Measurements from ENCODE around the gene SEC16B. TPM values are rescaled to one million over a fixed set of nuclear protein-coding genes. Genes with fewer than 3 reads are reported as not detected.

The SEC16B gene
- total RNA-seq, 2 donors from 2014 or later: 0.90 to 1.7 TPM

DNA sequence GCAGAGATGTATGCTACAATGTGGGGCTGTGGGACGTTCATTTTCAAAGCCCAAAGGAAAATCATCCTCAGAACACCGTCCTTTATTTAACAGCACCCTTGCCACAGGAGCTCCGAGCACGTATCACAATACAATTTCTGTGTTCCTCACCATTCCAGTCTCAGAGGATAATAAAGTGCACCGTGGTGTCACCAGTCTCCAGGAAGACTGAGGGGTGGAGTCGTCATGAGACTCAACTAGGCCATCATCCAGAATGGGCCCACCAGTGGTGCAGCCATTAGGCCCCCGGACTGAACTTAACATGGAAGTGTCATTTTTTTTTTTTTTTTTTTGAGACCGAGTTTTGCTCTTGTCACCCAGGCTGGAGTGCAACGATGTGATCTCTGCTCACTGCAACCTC, 17.2 kb downstream of the SEC16B start:
- Histone ChIP-seq H3K9ac (ENCODE audit: extremely low read depth, low read length, poor library complexity, severe bottlenecking) (no peak overlapping the region), H3K27ac (ENCODE audit: low read depth, low read length) (no peak overlapping the region), H3K4me1 (ENCODE audit: control insufficient read depth, insufficient read depth, low read length) (no peaks in the 10 kb centered on the region), H3K4me3 (ENCODE audit: low read length) (no peak overlapping the region), H3K9me3 (ENCODE audit: control insufficient read depth, low read length) (no peaks in the 10 kb centered on the region), H3K27me3 (ENCODE audit: control insufficient read depth, insufficient read depth, low read length, poor library complexity, severe bottlenecking) (peaks cover 4% of the 10 kb centered on the region), H3K36me3 (ENCODE audit: control insufficient read depth, insufficient read depth, low read length) (no peaks in the 10 kb centered on the region)
- DNase-seq: no peak
- Mint-ChIP-seq H3K27me3 (ENCODE audit: insufficient read depth) (peaks cover 2% of the 10 kb centered on the region), H3K36me3 (ENCODE audit: low read depth) (no peaks in the 10 kb centered on the region), H3K4me3 (no peak overlapping the region), H3K27ac (no peak overlapping the region), H3K4me1 (peaks cover 4% of the 10 kb centered on the region), H3K9me3 (no peaks in the 10 kb centered on the region)
- TF ChIP-seq, protein P1, sequence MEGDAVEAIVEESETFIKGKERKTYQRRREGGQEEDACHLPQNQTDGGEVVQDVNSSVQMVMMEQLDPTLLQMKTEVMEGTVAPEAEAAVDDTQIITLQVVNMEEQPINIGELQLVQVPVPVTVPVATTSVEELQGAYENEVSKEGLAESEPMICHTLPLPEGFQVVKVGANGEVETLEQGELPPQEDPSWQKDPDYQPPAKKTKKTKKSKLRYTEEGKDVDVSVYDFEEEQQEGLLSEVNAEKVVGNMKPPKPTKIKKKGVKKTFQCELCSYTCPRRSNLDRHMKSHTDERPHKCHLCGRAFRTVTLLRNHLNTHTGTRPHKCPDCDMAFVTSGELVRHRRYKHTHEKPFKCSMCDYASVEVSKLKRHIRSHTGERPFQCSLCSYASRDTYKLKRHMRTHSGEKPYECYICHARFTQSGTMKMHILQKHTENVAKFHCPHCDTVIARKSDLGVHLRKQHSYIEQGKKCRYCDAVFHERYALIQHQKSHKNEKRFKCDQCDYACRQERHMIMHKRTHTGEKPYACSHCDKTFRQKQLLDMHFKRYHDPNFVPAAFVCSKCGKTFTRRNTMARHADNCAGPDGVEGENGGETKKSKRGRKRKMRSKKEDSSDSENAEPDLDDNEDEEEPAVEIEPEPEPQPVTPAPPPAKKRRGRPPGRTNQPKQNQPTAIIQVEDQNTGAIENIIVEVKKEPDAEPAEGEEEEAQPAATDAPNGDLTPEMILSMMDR (conservative IDR thresholded peaks at IDR 0.05): no peak
- 91 to 96% methylated on average over 4 to 9 of the region's 9 CpGs for WGBS, 2 experiments (ENCODE audit: insufficient coverage in 1 of 2, insufficient read length in 1 of 2)

DNA sequence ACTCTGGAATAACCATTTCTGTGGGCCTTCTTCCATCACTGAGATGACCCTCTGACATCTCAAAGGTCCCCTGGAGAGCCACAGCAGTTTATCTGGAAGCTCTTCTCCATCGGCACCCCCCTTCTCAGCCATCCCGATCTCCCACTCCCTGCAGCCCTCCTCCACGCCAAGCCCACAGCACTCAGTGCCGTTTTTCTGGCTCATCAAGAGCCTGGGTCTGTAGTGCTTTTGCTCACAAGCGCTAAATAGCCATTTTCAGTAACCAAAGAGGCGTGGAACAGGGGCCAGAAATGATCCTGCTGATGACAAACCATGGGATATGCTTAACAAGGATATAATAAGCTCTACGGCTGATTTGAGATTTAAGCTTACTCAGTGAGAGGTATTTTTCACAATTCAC, 17.6 kb downstream of the SEC16B start:
- Mint-ChIP-seq H3K4me1 (peaks cover 4% of the 10 kb centered on the region), H3K4me3 (no peak overlapping the region), H3K27me3 (ENCODE audit: insufficient read depth) (peaks cover 3% of the 10 kb centered on the region), H3K27ac (no peak overlapping the region), H3K9me3 (no peaks in the 10 kb centered on the region), H3K36me3 (ENCODE audit: low read depth) (no peaks in the 10 kb centered on the region)
- no peak overlapping the region for H3K9ac ChIP-seq (ENCODE audit: extremely low read depth, low read length, poor library complexity, severe bottlenecking)
- H3K4me3 ChIP-seq (ENCODE audit: low read length): no peak overlapping the region
- no peaks in the 10 kb centered on the region for H3K36me3 ChIP-seq (ENCODE audit: control insufficient read depth, insufficient read depth, low read length)
- H3K27ac ChIP-seq (ENCODE audit: low read depth, low read length): no peak overlapping the region
- no peak for DNase-seq
- no peaks in the 10 kb centered on the region for H3K4me1 ChIP-seq (ENCODE audit: control insufficient read depth, insufficient read depth, low read length)
- 93 to 94% methylated on average over 7 of the region's 7 CpGs for WGBS, 2 experiments (ENCODE audit: insufficient coverage in 1 of 2, insufficient read length in 1 of 2)
- H3K27me3 ChIP-seq (ENCODE audit: control insufficient read depth, insufficient read depth, low read length, poor library complexity, severe bottlenecking): peaks cover 5% of the 10 kb centered on the region
- no peaks in the 10 kb centered on the region for H3K9me3 ChIP-seq (ENCODE audit: control insufficient read depth, low read length)
- TF ChIP-seq, protein P1 (conservative IDR thresholded peaks at IDR 0.05): no peak

GRCh38 chr1:177950506-177950905, 19.4 kb downstream of the SEC16B start:
- peaks cover 15% of the 10 kb centered on the region for H3K27me3 ChIP-seq (ENCODE audit: control insufficient read depth, insufficient read depth, low read length, poor library complexity, severe bottlenecking)
- no peak overlapping the region for H3K4me3 ChIP-seq (ENCODE audit: low read length)
- Mint-ChIP-seq H3K27me3 (ENCODE audit: insufficient read depth) (peaks cover 7% of the 10 kb centered on the region), H3K4me3 (no peak overlapping the region), H3K36me3 (ENCODE audit: low read depth) (no peaks in the 10 kb centered on the region), H3K9me3 (no peaks in the 10 kb centered on the region), H3K4me1 (peaks cover 5% of the 10 kb centered on the region), H3K27ac (no peak overlapping the region)
- H3K4me1 ChIP-seq (ENCODE audit: control insufficient read depth, insufficient read depth, low read length): no peaks in the 10 kb centered on the region
- TF ChIP-seq, protein P1 (conservative IDR thresholded peaks at IDR 0.05): no peak
- H3K27ac ChIP-seq (ENCODE audit: low read depth, low read length): no peak overlapping the region
- no peaks in the 10 kb centered on the region for H3K9me3 ChIP-seq (ENCODE audit: control insufficient read depth, low read length)
- no peak for DNase-seq
- no peaks in the 10 kb centered on the region for H3K36me3 ChIP-seq (ENCODE audit: control insufficient read depth, insufficient read depth, low read length)
- no peak overlapping the region for H3K9ac ChIP-seq (ENCODE audit: extremely low read depth, low read length, poor library complexity, severe bottlenecking)

Data from endodermal cell (in vitro differentiated cells).